GM12878 (cell line): ENCODE measurements around the gene ADSS1. TPM values are rescaled to one million over a fixed set of nuclear protein-coding genes. Genes with fewer than 3 reads are reported as not detected.

ENCODE experiments used
- ATF2 ChIP-seq: IDR thresholded peaks from 2 replicates; pipeline ENCODE4 v1.6.1; 2012; ENCODE audit warnings: low read length, inconsistent platforms
- BHLHE40 ChIP-seq, 2 experiments: fragments of 450-650 bp in 1 of 2; IDR thresholded peaks; 2 replicates each; pipeline ENCODE4 v1.6.1; 2011 to 2017; ENCODE audit warnings: low read depth in 2 of 2, borderline replicate concordance in 1 of 2, improper control_type of control experiment in 1 of 2, low read length in 1 of 2, mild to moderate bottlenecking in 1 of 2
- BRCA1 ChIP-seq: IDR thresholded peaks from 2 replicates; pipeline ENCODE4 v1.6.1; 2011; ENCODE audit warnings: low read depth, low read length, improper control_type of control experiment
- CREM ChIP-seq: IDR thresholded peaks from 2 replicates; pipeline ENCODE4 v1.6.1; 2014; ENCODE audit warnings: antibody characterized with exemption, low read depth
- IRF5 ChIP-seq: fragments of 450-650 bp; IDR thresholded peaks from 2 replicates; pipeline ENCODE4 v1.6.1; 2017; ENCODE audit warnings: borderline replicate concordance
- JUND ChIP-seq: IDR thresholded peaks from 2 replicates; pipeline ENCODE4 v1.6.1; 2012; ENCODE audit warnings: low read depth, mild to moderate bottlenecking, low read length, improper control_type of control experiment, moderate library complexity
- PML ChIP-seq: IDR thresholded peaks from 2 replicates; pipeline ENCODE4 v1.6.1; 2012; ENCODE audit warnings: low read length, inconsistent platforms
- POU2F2 ChIP-seq: IDR thresholded peaks from 3 replicates; pipeline ENCODE4 v1.6.1; 2011; ENCODE audit warnings: low read depth, mild to moderate bottlenecking, low read length, borderline replicate concordance
- RAD21 ChIP-seq: IDR thresholded peaks from 2 replicates; pipeline ENCODE4 v1.6.1; 2011; ENCODE audit warnings: mild to moderate bottlenecking, low read depth, low read length, moderate library complexity; ENCODE audit not compliant: insufficient read depth
- RB1 ChIP-seq: fragments of 450-650 bp; formaldehyde crosslinking; IDR thresholded peaks from 2 replicates; pipeline ENCODE4 v1.6.1; 2017; ENCODE audit warnings: mild to moderate bottlenecking, borderline replicate concordance
- USF1 ChIP-seq: IDR thresholded peaks from 2 replicates; pipeline ENCODE4 v1.6.1; 2011; ENCODE audit warnings: borderline replicate concordance, low read depth, mild to moderate bottlenecking, moderate library complexity, mixed read lengths, low read length; ENCODE audit not compliant: insufficient read depth; ENCODE audit errors: extremely low read length
- ZBTB4 ChIP-seq: fragments of 450-650 bp; formaldehyde crosslinking; IDR thresholded peaks from 2 replicates; pipeline ENCODE4 v1.4.0; 2022; ENCODE audit warnings: mild to moderate bottlenecking, moderate library complexity
- ZNF217 ChIP-seq: fragments of 450-650 bp; IDR thresholded peaks from 2 replicates; pipeline ENCODE4 v1.6.1; 2017; ENCODE audit warnings: antibody characterized with exemption, mild to moderate bottlenecking
- polyA plus RNA-seq, 11 experiments: library from polyadenylated mRNA; depleted of rRNA in 4 of 11; unstranded in 6 of 11; stranded (reverse) in 5 of 11; fragments of >200 nt; fragmentation: Nextera tagmentation in 4 of 11; fragmentation: Illumina TruSeq in 1 of 11; extraction: Ambion mirVana in 4 of 11; extraction: Trizol in 1 of 11; gene quantifications; 1 replicate in 1 of 11; 2 replicates in 10 of 11; pipeline versions ENCODE4 v1.2.1 to v1.2.3, GENCODE V29; 2011 to 2016; ENCODE audit warnings: inconsistent platforms in 2 of 11, missing spikeins in 2 of 11, low read depth in 1 of 11
- total RNA-seq, 4 experiments: library from RNA; depleted of rRNA in 3 of 4; stranded (reverse); fragments of >200 nt in 3 of 4; fragmentation: Illumina TruSeq in 1 of 4; extraction: Trizol in 1 of 4; gene quantifications; 2 replicates each; pipeline versions ENCODE4 v1.2.1 to v1.2.3, GENCODE V29; 2013 to 2021

ADSS1 gene
- total and polyA plus RNA-seq, 10 of the 15 experiments (the other 5 are each of a cell fraction or from before 2014, with no cell fraction given), result 0.11 to 0.45 (median 0.28) TPM; not detected in 5

- TF ChIP-seq BHLHE40 (IDR thresholded peaks at IDR 0.05; ENCODE audit: borderline replicate concordance in 1 of 2, low read depth in 2 of 2, low read length in 1 of 2) (no peak), JUND (no peak), RB1 (no peak), RAD21 (no peak), ZNF217 (no peak), PML (no peak), IRF5 (no peak), USF1 (no peak), BRCA1 (no peak), CREM (no peak), ZBTB4 (CRISPR knock-in tag) (no peak), ATF2 (no peak), POU2F2 (no peak)
Measured at GRCh38 chr14:104724407-104724980, 465 bp downstream of the ADSS1 start (continued).
